ENCODE results near the gene MAN1A1. TPM values are rescaled to one million over a fixed set of nuclear protein-coding genes. Genes with fewer than 3 reads are reported as not detected.

The MAN1A1 gene
- polyA plus RNA-seq, 1 experiment = 27.5 TPM

GRCh38 chr6:119243657-119244056, 105.9 kb downstream of the MAN1A1 start:
- ChIA-PET CTCF (interaction anchor here (1.2 kb wide), 1 partner anchor 132 kb away, joined by 3 read pairs; no protein-coding TSS in a partner anchor), POLR2A (no interaction called here)
- H3K27me3 ChIP-seq (ENCODE audit: control insufficient read depth, insufficient read depth, low read length) = no peaks in the 10 kb centered on the region
- TF ChIP-seq CTCF (IDR thresholded peaks at IDR 0.05; ENCODE audit: low read depth, low read length) = no peak
- H3K27ac ChIP-seq (ENCODE audit: low read depth, low read length) = no peak overlapping the region
- no peak for DNase-seq (ENCODE audit: low read depth, low spot score)
- no peak overlapping the region for H3K4me3 ChIP-seq (ENCODE audit: low read depth, low read length)
- H3K9me3 ChIP-seq (ENCODE audit: control insufficient read depth, insufficient read depth, low read length) = no peaks in the 10 kb centered on the region

- CTCF ChIA-PET = interaction anchor here (1.2 kb wide), 1 partner anchor 131 kb away, joined by 3 read pairs; no protein-coding TSS in a partner anchor
- H3K4me3 ChIP-seq (ENCODE audit: low read depth, low read length) = no peak overlapping the region
Observed at GRCh38 chr6:119243037-119243436, 106.5 kb downstream of the MAN1A1 start.

DNA sequence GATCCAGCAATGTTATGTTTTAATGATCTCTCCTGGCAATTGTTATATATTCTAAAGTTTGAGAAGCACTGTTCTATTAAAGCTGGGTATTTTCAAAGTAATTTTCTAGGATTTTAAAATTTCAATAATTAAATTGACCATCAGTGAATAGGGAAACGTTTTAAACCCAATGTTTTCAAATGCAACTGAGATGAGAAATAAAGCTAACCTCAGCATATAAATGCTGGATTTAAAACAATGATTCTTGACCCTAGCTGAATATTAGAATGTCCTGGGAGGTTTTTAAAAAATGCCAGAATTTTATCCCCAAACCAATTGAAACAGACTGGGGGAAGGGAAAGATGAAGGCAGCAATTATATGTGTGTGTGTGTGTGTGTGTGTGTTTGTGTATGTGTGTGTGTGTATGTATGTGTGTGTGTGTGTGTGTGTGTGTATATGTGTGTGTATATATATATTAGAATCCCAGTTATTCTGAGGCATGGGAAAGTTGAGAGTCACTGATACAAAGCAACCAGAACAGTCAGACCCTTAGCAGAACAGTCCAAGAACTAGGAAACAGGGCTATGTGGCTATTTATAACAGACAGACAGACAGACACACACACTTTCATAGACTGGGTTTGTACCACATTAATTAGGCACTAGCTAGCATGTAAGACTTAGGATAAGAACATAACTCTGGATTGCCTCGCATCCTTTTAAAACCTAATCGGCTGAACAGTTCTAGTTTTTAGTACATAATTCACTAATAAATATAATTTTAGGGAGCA, 107.8 kb downstream of the MAN1A1 start:
- CTCF ChIA-PET = no interaction called here
- no peak overlapping the region for H3K27ac ChIP-seq (ENCODE audit: low read depth, low read length)

More at GRCh38 chr6:119243037-119243436, 106.5 kb downstream of the MAN1A1 start:
- no peaks in the 10 kb centered on the region for H3K27me3 ChIP-seq (ENCODE audit: control insufficient read depth, insufficient read depth, low read length)
- H3K27ac ChIP-seq (ENCODE audit: low read depth, low read length) = no peak overlapping the region
- DNase-seq (ENCODE audit: low read depth, low spot score) = no peak
- no peaks in the 10 kb centered on the region for H3K9me3 ChIP-seq (ENCODE audit: control insufficient read depth, insufficient read depth, low read length)
- no peak for TF ChIP-seq CTCF (IDR thresholded peaks at IDR 0.05; ENCODE audit: low read depth, low read length)
- POLR2A ChIA-PET = no interaction called here

GRCh38 chr6:119241111-119241465, 108.5 kb downstream of the MAN1A1 start:
- POLR2A ChIA-PET = no interaction called here
- Histone ChIP-seq H3K27me3 (ENCODE audit: control insufficient read depth, insufficient read depth, low read length) (no peaks in the 10 kb centered on the region), H3K9me3 (ENCODE audit: control insufficient read depth, insufficient read depth, low read length) (no peaks in the 10 kb centered on the region), H3K4me3 (ENCODE audit: low read depth, low read length) (no peak overlapping the region), H3K27ac (ENCODE audit: low read depth, low read length) (no peak overlapping the region)
- peak; percentile 4 for DNase-seq (ENCODE audit: low read depth, low spot score)
- no peak for TF ChIP-seq CTCF (IDR thresholded peaks at IDR 0.05; ENCODE audit: low read depth, low read length)
- CTCF ChIA-PET = no interaction called here

More for the DNA sequence above, 107.8 kb downstream of the MAN1A1 start:
- no peaks in the 10 kb centered on the region for H3K9me3 ChIP-seq (ENCODE audit: control insufficient read depth, insufficient read depth, low read length)
- POLR2A ChIA-PET = no interaction called here
- no peak for TF ChIP-seq CTCF (IDR thresholded peaks at IDR 0.05; ENCODE audit: low read depth, low read length)
- no peak overlapping the region for H3K4me3 ChIP-seq (ENCODE audit: low read depth, low read length)
- DNase-seq (ENCODE audit: low read depth, low spot score) = no peak
- no peaks in the 10 kb centered on the region for H3K27me3 ChIP-seq (ENCODE audit: control insufficient read depth, insufficient read depth, low read length)

DNA sequence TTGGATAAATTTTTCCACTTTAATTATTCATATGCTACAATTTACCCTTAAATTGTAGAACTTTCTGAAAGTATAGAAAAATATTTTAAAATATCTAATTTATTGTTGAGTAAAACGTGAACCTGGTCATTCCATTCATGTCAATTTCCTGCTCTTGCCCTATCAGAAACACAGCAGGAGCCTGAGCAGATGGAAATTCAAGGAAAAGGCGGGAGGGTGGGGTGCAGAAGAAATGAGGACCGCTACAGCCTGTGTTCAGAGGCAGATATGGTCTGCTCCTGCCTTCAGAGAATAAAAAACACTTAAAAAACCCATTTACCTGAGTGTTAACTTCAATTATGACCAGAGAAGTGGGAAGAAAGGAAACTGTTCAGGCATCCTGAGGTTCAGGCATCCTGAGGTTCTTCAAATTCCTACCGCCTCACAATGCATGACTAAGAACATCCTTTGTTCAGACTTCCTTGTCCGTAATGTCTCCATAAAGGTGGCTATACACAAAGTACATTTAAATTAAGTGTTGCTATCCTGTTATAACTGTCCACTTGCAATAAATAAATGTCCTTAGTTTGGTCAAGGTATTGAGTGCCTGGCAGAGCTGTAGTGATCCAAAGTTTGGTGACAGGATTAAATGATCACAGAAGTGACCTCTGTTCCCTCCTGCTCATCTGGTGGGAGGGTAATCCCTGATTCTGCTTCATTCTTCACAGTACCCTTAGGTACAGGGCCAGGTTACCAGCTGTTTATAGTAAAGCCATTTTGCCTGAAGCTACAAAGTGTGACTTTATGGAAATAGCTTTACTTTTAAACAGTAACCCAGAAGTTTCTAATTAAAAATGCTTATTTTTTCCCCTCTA, 109.1 kb downstream of the MAN1A1 start:
- TF ChIP-seq CTCF (IDR thresholded peaks at IDR 0.05; ENCODE audit: low read depth, low read length) = no peak
- no peak for DNase-seq (ENCODE audit: low read depth, low spot score)
- H3K9me3 ChIP-seq (ENCODE audit: control insufficient read depth, insufficient read depth, low read length) = no peaks in the 10 kb centered on the region
- CTCF ChIA-PET = no interaction called here
- H3K27ac ChIP-seq (ENCODE audit: low read depth, low read length) = no peak overlapping the region
- POLR2A ChIA-PET = no interaction called here
- H3K4me3 ChIP-seq (ENCODE audit: low read depth, low read length) = no peak overlapping the region
- no peaks in the 10 kb centered on the region for H3K27me3 ChIP-seq (ENCODE audit: control insufficient read depth, insufficient read depth, low read length)
